OCI-LY1 (cell line): Measurements from ENCODE around the gene ZNF143.

Source experiments
- H2AFZ ChIP-seq: fragments of 200-600 bp; sonication (generic), shearing (Covaris generic); 2 replicates; pipeline ENCODE4 v1.6.0; 2014; ENCODE audit warnings: antibody characterized with exemption, mild to moderate bottlenecking, low read length
- H3F3A ChIP-seq: fragments of 200-600 bp; sonication (generic), shearing (Covaris generic); 2 replicates; pipeline ENCODE4 v1.6.0; 2014; ENCODE audit warnings: mild to moderate bottlenecking, antibody characterized with exemption, low read length, moderate library complexity; ENCODE audit not compliant: insufficient read depth
- H3K27ac ChIP-seq: fragments of 200-600 bp; sonication (generic); 2 replicates; pipeline ENCODE4 v1.5.1; 2014; ENCODE audit warnings: low read length, mixed run types, mild to moderate bottlenecking, low read depth; ENCODE audit not compliant: poor library complexity, severe bottlenecking
- H3K27me3 ChIP-seq: fragments of 200-600 bp; sonication (generic); 2 replicates; pipeline ENCODE4 v1.6.0; 2014; ENCODE audit warnings: antibody characterized with exemption, mild to moderate bottlenecking, low read length, moderate library complexity; ENCODE audit not compliant: insufficient read depth
- H3K36me3 ChIP-seq: fragments of 200-600 bp; sonication (generic); 2 replicates; pipeline ENCODE4 v1.6.1; 2014; ENCODE audit warnings: mild to moderate bottlenecking, antibody characterized with exemption, low read length, moderate library complexity, mixed read lengths; ENCODE audit not compliant: insufficient read depth
- H3K4me1 ChIP-seq: fragments of 200-600 bp; sonication (generic); 2 replicates; pipeline ENCODE4 v1.5.1; 2014; ENCODE audit warnings: mild to moderate bottlenecking, low read length, moderate library complexity; ENCODE audit not compliant: insufficient read depth, severe bottlenecking
- H3K4me2 ChIP-seq: fragments of 200-600 bp; sonication (generic), shearing (Covaris generic); 2 replicates; pipeline ENCODE4 v1.6.1; 2014; ENCODE audit warnings: low read length
- H3K4me3 ChIP-seq: fragments of 200-600 bp; sonication (generic); 2 replicates; pipeline ENCODE4 v1.5.1; 2014; ENCODE audit warnings: low read length, low read depth, mild to moderate bottlenecking, mixed read lengths; ENCODE audit not compliant: poor library complexity, severe bottlenecking
- H3K79me2 ChIP-seq: fragments of 200-600 bp; shearing (Covaris generic); 2 replicates; pipeline ENCODE4 v1.6.1; 2016; ENCODE audit warnings: mixed run types, low read length, mixed read lengths; ENCODE audit not compliant: insufficient read depth
- H3K9ac ChIP-seq: fragments of 200-600 bp; sonication (generic), shearing (Covaris generic); 2 replicates; pipeline ENCODE4 v1.6.1; 2014; ENCODE audit warnings: mild to moderate bottlenecking, low read length, mixed read lengths
- H3K9me2 ChIP-seq: fragments of 200-600 bp; sonication (generic), shearing (Covaris generic); 2 replicates; pipeline ENCODE4 v1.6.1; 2014; ENCODE audit warnings: low read depth, mild to moderate bottlenecking, low read length, mixed read lengths
- H3K9me3 ChIP-seq: fragments of 200-600 bp; shearing (Covaris generic); 2 replicates; pipeline ENCODE4 v1.6.1; 2014; ENCODE audit warnings: low read length, mixed read lengths
- H4K20me1 ChIP-seq: fragments of 200-600 bp; sonication (generic), shearing (Covaris generic); 2 replicates; pipeline ENCODE4 v1.6.0; 2016; ENCODE audit warnings: mild to moderate bottlenecking, low read length; ENCODE audit not compliant: insufficient read depth
- CTCF ChIP-seq: fragments of 200-600 bp; sonication (generic), shearing (Covaris generic); IDR thresholded peaks from 2 replicates; pipeline ENCODE4 v1.5.1; 2017; ENCODE audit warnings: mild to moderate bottlenecking, antibody characterized with exemption, low read length, moderate library complexity, mixed read lengths
- EZH2 ChIP-seq: fragments of 200-600 bp; sonication (generic), shearing (Covaris generic); IDR thresholded peaks from 2 replicates; pipeline ENCODE4 v1.8.0; 2017; ENCODE audit warnings: borderline replicate concordance, mixed run types, mild to moderate bottlenecking, antibody characterized with exemption, low read length, moderate library complexity, mixed read lengths

Gene ZNF143

GRCh38 chr11:9516113-9516512 is 55.3 kb downstream of the ZNF143 start:
- no peaks in the 10 kb centered on the region for H3K27me3 ChIP-seq
- no peaks in the 10 kb centered on the region for H3F3A ChIP-seq
- H3K36me3 ChIP-seq: peaks cover 59% of the 10 kb centered on the region
- H3K9me3 ChIP-seq: no peaks in the 10 kb centered on the region
- H2AFZ ChIP-seq: no peak overlapping the region
- H3K4me2 ChIP-seq: no peak overlapping the region
- no peaks in the 10 kb centered on the region for H4K20me1 ChIP-seq
- TF ChIP-seq EZH2: no peak
- no peak for TF ChIP-seq CTCF
- no peak overlapping the region for H3K27ac ChIP-seq
- H3K79me2 ChIP-seq: no peaks in the 10 kb centered on the region
- no peaks in the 10 kb centered on the region for H3K9me2 ChIP-seq
- no peak overlapping the region for H3K9ac ChIP-seq
- H3K4me1 ChIP-seq: no peaks in the 10 kb centered on the region
- H3K4me3 ChIP-seq: no peak overlapping the region

GRCh38 chr11:9518835-9519410 is 58.1 kb downstream of the ZNF143 start:
- no peaks in the 10 kb centered on the region for H4K20me1 ChIP-seq
- no peak overlapping the region for H2AFZ ChIP-seq
- no peaks in the 10 kb centered on the region for H3K79me2 ChIP-seq
- no peak overlapping the region for H3K4me3 ChIP-seq
- TF ChIP-seq EZH2 (no peak), CTCF (no peak)
- H3K9me3 ChIP-seq: no peaks in the 10 kb centered on the region
- H3K4me1 ChIP-seq: no peaks in the 10 kb centered on the region
- no peak overlapping the region for H3K27ac ChIP-seq
- no peaks in the 10 kb centered on the region for H3K27me3 ChIP-seq
- no peaks in the 10 kb centered on the region for H3F3A ChIP-seq
- H3K9ac ChIP-seq: no peak overlapping the region
- H3K4me2 ChIP-seq: no peak overlapping the region
- H3K9me2 ChIP-seq: no peaks in the 10 kb centered on the region
- H3K36me3 ChIP-seq: peaks cover 41% of the 10 kb centered on the region

- Histone ChIP-seq H3K9ac (no peak overlapping the region), H3K36me3 (peaks cover 15% of the 10 kb centered on the region; the same call in 1 of the 2 replicates), H3F3A (no peaks in the 10 kb centered on the region), H3K27me3 (no peaks in the 10 kb centered on the region), H3K9me2 (no peaks in the 10 kb centered on the region), H2AFZ (no peak overlapping the region), H3K4me2 (no peak overlapping the region), H3K9me3 (no peaks in the 10 kb centered on the region), H3K27ac (no peak overlapping the region), H3K79me2 (no peaks in the 10 kb centered on the region), H3K4me1 (no peaks in the 10 kb centered on the region), H4K20me1 (no peaks in the 10 kb centered on the region), H3K4me3 (no peak overlapping the region)
- no peak for TF ChIP-seq EZH2
- no peak for TF ChIP-seq CTCF
Measured at GRCh38 chr11:9524001-9524400, 63.2 kb downstream of the ZNF143 start.
